NCI-H1417 (cell line): Measurements from ENCODE around the gene SLC6A8.

Experiments
- DNase-seq, 3 experiments: peaks; one replicate each; lab custom pipeline; 2025; lab: John Stamatoyannopoulos, UW

SLC6A8 gene

DNA sequence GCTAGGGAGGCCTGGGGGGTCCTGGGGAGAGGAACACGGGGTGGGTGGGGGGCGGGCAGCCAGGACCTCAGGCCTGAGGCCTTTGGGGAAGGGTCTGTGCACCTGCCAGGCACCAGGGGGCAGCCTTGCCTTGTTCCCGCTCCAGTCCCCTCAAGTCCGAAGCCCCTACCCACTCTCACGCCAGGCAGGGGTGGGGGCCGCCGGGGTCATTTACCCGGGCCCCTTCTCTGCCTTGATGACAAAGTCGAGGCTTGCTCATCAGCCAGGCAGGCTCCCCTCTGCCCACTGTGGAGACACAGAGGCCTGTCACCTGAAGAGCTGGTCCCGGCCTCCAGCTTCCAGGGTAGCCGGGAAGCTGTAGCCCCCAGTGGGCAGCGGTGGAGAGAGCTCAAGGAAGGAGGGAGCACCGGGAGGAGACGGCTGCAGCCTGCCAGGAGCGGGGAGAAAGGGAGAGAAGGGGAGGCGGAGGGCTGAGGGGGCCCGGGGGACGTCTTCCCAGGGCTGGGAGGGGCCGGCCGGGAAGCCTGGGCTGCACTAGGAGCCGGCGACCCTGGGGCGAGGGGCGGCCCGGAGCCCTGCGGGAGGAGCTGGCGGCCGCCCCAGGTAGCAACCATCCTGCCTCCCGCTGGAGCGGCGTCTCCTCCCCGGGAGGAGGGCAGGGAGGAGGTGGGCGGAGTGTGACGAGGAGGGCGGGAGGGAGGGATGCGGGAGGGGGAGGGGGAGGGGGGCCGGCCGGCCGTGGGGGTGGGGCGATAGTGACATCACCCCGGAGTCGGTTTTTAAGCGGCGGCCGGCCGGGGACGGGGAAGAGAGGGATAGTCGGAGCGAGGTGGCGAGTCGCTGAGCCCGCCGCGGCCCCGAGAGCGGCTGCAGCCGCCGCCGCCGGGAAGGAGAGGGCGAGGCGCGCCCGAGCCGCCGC, at the start of gene SLC6A8:
SLC6A8 (plus strand) TSS at position 806 of the 919 bp plus-strand sequence. CDS start 649 bp downstream, outside the sequence.
- peak; percentile 71 to 80 (median 74) for DNase-seq

DNA sequence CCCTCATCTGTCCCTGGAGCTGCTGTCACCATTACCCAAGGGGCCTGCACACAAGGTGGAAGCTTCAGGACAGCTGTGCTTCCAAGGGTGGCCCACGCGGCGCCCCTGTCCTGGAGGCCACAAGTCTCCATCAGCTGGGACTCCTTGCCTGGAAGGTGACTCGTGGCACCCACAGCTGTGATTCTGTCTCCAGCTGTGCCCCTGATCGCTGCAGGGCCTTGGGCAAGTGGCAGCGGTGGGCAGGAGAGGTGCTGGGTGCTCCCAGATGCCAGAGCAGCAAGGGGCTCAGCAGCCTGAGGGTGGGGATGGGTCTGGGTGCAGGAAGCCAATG, 49.7 kb upstream of the SLC6A8 start:
- no peak for DNase-seq

DNA sequence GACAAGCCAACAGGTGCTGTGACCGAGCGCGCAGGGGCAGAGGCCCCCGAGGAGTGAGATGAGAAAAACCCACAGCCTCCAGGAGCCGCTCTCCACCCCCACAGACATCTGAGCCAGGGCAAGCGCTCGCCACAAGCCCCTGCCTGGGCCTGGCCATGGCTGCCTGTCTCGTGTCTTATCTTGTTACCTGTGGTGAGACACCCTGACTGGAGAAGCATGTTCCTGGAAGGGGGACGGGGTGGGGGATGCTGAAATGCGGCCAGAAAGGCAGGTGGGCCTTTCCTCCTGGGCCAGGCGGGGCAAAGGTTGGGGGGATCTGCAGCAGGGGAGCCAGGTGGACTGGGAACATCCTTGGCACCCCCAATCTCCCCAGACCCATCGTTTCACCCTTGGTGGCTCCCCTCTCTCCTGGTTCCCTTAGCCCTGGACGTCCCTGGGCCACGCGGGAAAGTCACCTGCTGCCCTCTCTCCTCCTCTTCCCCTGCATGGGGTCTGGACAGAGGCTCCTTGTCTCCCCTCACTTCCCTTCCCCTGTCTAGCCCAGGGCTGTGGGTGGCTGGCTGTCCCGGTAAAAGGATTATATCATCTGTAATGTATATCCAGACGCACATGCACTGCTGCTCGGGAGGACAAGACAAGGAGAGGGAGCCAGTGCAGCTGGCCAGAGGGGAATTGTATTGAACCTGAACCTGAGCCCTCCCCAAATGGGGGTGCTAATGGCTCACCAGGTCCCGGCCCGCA, 49.1 kb upstream of the SLC6A8 start:
- DNase-seq: no peak

DNA sequence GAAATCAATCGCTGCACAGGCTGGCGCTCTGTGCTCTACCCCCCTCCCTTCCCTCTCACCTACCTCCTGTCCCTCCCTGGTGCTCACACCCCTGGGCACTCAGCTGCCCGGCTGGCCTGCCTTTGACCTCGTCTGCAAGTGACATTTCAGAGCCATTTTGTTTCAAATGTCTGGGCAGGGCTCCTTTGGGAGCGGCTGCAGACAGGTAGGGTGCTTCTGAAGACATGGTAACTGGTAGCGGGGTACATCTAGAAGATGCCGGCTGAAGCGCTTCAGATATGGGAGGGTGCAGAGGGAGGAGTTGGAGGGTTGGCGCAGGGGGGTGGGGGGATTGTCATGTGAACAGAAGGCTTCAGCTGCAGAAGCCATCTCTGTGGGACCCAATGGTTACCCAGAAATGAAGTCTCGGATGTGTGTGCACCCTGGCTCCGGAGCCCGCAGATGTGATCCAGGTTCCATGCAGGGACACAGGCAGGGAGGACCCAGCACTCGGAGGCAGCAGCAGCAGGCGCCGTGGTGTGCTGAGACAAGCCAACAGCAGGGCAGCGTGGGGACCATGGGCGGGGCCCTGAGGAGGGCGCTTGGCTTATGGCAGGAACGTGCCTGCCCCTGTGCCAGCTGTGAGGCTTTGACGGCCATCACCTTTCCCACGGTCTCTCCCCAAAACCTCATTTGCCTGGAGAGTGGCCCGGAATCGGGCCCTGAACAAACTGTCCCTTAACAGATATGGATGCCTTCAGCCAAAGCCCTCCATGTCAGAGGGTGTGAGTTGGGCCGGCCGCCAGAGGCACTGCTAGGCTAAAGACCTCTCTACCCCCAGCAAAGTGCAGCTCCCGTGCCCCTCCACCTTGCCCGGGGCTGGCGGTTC, 48.3 kb upstream of the SLC6A8 start:
- DNase-seq: peak in 1 of 3 experiments; percentile 27

DNA sequence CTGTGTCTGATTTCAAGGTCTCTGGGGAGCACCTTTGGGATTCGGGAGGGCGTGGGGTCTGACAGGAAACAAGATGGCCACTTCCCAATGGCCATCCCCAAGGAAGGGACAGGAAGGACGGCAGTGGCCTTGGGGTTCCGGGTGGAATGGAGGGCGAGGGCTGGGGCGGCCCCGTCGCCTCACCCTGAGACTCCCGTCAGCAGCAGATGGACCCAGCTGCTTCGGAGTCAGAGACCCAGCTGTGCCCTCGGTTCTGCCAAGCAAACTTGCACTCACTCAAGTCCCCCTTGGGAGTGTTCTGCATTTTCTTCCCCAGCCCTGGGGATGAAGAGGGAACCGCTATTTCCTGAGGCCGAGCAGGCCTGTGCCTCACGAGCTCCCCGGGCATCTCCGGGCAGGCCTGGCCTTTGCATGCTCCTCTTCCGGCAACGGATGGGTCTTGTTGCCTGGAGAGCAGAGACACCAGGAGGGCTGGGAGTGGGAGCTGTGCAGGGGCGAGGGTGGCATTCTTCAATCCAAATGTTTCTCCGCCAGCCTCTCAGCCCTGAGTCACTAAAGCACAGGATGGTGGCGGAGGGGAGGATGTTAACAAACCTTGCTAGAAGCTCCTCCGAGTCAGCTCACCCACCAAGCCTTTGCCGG, 47.6 kb upstream of the SLC6A8 start:
- DNase-seq: no peak

DNA sequence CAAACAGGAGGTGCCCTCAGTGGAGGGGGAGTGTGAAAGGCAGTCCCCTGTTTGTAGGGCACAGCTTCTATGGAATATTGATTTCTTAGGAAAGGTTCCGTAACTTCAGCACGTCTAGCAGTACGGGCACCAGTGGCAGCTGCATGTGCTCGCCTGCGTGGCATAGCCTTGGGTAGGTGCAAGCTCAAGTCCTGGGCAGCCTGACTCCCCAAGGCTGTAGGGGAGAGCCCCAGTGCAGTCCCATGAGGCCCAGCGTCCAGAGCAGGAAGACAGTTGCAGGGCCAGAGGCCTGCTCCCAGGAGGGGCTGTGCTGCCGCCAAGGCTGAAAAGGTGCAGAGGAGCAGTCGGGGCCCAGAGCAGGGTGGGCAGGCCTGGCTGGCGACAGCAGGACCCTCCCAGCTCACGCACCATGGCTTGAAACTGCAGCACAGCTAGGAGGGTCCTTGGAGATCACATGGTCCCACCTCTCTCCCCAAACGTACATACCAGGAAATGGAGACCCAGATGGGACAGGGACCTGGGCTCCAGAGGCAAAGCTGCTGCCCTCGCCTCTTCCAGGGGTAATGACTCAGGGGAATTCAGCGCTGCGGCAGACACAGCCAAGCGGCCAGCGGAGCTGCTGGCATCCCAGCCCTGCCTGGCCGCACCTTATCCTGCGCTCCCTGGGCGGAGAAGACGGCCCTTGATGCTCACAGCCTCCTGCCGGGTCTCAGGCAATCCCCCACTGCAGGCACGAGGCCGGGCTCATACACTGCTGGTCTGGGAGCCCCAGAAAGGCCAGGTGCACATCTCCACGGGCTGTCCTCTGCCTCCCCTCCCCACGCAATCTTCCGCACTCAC, 46.8 kb upstream of the SLC6A8 start:
- no peak for DNase-seq

DNA sequence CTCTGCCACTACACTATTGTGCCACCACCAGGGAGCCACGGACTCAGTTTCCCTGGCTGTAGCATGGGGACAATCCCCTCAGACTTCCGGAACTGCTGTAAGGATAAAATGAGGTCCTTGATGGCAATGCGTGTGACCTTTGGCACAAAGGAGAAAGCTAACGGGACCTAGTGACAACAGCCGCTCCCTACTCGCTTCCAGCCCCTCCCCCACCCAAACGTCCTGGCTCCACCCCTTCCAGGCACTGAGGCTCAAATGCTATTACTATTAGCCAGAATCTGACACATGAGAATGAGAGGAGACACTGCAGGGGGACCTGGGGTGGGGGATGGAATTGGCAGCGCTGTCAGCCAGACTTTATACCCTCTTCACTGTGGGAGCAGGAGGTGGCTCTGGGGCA, 46.1 kb upstream of the SLC6A8 start:
- peak in 1 of 3 experiments; percentile 25 for DNase-seq

DNA sequence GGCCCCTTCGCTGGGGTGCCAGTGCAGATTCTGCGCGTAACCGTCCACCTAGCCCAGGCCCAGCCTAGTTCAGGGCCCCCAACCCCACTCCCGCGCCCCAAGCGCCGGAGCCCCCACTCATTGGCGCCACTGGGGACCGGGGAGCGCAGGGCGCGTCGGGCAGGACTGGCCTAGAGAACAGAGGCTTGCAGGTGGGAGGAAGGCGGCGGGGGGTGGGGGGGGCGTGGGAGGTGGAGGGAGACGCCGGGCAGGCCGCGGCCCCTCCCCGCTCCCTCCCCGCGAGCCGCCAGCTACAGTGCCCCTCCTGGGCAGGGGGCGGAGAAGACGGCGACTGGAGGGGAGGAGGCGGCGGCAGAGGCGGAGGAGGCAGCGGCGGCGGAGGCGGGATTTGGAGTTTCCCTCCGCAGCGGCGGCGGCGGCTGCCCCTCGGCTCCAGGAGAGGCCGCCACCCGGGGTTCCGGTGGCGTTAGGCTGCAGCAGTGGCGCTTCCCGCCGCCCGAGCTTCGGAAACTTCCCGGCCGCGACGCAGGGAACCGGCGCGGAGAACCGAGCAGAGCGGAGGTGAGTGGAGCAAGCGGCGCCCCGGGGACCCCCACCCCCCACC, 45.6 kb upstream of the SLC6A8 start:
- peak in 2 of 3 experiments; percentile 42 for DNase-seq

DNA sequence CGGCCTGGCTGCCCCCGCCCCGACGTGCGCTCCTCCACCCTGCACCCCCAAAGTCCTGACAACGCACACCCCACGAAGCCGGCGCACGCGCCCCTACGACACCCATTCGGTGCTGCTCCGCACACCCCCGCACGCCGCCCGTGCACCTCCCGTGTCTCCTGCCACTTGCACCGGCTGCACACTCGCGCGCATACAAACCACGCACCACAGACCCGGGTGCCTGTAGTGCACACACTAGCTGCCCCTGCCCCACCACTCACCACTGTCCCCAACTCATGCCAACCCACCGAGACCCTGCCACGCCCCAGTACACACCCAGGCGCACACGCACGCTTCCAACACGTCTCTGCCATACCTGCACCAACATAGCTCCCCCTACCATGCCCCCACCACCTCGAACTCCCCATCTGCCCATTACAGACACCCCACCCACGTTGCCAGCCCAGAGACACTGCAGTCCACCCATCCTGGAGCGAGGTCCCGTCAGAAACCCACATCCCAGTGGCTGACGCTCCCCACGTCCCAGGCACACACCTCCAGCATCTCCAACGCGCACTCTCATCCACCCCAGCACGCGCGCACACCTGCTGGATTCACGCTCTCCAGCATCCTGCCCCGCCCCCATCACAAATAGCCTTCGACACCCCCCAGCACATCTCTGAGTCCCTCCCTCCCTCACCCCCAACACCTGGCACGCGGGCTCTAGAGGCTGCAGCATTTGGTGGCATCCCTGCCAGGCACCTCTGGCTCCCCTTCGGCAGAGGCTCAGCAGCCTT, 44.9 kb upstream of the SLC6A8 start:
- DNase-seq: peak in 2 of 3 experiments; percentile 13 to 24

DNA sequence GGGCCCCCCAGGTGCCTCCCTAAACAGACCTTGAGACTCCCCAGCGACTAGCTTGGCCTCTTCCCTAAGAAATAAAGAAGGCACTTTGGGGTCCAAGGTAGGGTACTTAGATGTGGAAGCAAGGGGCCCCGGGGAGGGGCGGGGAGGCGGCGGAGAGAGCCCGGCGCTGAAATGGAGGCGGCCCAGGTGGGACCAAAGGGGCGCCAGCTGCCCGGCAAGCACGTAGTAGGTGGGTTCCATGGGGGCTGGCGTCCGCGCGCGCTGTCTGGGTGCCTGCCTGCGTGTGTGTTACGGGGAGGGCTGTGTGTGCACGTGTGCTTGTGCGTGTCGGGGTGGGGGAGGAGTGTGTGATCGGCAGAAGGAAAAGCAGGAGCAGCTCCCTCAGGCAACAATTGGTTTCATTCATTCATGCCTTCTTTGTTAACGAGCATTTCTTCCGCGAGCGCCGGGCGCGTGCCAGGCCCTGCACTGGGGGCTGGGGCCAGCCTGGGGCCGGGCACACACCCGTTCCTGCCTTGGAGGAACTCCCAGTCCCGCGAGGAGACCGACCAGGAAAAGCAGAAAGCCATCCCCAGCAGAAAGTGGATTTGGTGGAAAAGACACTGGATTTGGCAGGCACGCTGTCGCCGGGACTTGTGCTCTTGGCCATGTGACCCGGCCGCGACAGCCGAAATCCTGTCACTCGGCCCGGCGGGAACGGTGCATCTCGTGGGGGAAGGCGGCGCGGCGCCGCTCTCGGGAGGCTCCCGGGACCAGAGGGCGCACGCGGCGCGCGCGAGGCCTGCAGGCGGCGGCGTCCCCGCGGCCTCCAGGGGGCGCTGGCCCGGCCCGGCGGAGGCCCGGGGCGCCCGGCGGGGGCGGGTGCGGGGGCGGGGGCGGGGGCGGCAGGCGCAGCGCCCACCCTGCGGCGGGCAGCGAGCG, 44.0 kb upstream of the SLC6A8 start:
- peak in 2 of 3 experiments; percentile 11 to 21 for DNase-seq

DNA sequence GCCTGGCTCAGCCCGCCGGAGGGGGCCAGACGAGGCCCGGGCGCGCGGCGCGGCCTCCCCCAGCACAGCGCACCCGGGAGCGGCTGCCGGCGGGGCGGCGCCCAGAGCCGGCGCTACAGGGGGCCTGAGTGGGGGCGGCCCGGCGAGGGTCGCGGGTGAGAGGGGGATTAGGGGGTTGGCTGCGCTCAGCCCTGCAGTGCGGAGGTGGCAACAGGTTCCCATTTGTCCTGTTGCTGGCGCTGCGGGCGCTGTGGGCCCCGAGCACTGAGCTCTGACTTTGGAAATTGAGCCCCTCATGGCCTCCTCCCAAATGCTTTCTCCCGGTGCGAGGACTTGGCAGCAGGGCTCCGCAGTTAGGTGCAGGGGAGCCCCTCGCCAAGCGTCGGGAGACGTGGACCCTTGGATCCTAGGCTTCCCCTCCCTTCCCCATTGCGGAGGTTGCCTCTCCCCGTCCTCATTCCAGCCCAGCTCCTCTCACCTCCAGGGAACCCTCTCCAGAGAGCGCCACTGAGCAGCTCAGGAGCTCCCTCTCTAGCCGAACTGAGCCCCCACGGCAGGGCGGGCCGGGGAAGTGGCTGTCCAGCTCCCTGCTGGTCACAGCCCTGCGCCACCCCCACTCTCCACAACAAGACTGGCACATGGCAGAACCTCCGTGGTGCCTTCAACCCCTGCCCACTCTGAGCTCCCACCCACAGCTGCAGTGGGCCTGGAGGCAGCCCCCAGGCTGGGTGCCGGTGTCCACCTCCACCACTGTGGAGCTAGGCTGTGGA, 43.2 kb upstream of the SLC6A8 start:
- DNase-seq: peak in 1 of 3 experiments; percentile 5

DNA sequence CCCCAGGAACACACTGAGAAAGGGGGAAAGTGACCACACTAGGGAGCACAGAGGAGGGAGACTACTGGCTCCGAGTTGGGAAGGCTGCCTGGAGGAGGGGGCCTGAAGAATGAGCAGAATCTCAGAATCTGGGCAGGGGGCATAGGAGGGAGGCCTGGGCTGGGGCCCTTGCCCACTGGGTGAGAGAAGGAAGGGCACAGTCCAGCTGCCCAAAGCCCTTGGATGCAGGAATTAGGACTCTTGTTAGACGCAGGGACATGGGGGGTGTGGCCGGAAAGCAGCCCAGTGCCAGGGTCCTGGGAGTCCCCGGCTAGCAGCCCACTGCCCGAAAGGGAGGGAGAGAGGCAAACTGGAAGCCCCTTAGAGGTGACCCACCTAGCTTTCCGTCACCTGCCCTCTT, 42.6 kb upstream of the SLC6A8 start:
- no peak for DNase-seq

DNA sequence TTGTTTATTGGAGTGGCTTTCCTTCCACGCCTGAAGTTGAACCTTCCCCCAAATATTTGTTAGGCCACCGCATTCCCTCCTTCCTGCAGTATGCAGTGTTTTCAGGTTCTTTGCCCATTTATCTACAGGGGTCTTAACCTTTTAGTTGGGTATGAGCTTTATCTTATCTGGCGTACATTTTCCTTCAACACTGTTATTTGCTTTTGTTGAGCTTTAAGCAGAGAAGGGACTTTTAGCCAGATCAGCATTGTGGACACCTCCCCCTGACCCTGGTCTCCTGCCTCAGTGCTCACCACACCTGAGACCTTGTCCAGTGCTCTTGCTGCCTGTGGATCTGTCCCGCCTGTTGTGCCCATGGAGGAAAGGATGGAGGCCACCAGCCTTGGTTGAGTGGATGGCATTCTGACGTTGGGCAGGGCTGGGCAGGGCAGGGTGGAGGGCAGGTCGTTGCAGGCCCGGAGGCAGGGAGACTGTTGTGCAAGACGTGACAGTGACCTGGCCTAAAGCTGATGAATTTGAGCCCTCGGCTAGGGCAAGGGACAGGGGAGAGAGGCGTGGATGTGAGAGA, 41.7 kb upstream of the SLC6A8 start:
- DNase-seq: no peak

DNA sequence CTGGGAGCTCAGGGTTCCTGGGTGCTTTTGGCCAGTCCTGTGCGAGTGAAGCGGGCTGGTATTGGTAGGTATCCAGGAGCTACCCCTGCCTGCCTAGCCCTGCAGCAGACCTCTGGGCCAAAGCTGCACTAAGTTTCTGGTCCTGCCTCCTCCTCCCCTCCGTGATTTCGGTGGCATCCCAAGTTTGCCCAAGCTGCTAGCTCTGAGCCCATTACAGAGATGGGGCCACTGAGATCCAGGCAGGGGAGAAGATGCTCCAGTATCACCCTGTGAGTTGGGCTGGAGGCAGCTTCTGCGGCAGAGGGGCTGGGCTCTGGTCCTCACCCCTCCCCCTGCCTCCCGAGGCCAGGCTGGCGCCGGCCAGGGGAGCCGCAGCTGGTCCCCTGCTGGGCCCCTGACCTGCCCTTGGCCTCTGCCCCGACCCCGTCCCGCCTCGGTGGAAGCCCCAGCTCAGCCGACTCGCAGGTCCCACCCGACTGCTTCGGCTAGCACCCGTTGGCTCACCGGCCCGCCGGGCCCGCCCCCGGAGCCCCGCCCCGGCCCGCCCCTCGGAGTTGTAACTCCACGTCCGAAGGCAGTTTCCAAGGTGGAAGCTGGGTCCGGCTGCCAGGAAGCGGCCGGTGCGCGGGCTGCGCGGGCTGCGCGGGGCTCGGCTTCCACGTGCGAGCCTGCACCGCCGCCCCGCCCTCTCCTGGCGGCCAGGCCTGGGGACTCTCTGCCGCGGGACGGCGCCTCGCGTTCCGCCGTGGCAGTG, 40.9 kb upstream of the SLC6A8 start, which contains the start of gene DUSP9:
DUSP9 (plus strand) TSS at position 584 of the 754 bp plus-strand sequence. CDS start 751 bp downstream, outside the sequence.
- peak; percentile 17 to 27 (median 19) for DNase-seq

DNA sequence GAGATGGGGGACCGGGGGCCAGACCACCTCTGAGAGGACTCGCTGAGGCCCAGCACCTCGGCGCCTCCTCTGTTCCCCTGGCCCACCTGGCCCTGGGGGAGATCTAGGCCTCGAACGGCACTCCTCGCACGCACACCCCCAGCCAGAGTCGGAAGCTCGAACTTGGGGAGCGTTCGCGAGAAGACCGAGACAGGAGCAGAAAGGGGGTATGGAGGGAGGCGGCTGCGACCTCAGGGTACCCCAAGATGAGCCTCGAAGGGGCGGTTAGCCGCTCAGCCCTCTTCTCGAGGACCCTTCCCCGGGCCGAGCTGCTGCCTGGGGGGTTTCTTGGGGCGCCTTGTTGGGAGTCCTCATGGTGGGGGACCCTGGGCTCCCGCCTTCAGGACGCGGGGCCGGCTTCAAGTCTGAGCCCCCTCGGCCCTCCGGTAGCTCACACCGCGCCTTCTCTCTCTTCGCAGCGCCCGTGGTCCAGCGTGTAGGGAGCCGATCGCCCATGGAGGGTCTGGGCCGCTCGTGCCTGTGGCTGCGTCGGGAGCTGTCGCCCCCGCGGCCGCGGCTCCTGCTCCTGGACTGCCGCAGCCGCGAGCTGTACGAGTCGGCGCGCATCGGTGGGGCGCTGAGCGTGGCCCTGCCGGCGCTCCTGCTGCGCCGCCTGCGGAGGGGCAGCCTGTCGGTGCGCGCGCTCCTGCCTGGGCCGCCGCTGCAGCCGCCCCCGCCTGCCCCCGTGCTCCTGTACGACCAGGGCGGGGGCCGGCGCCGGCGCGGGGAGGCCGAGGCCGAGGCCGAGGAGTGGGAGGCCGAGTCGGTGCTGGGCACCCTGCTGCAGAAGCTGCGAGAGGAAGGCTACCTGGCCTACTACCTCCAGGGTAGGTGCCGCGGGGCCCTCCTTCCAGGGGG, 40.0 kb upstream of the SLC6A8 start:
- no peak for DNase-seq
